Activated CD8-positive, alpha-beta T cell treated with anti-CD3 and anti-CD28 coated beads for 36 hours (primary cell): ENCODE results near the gene CFAP97. TPM values are rescaled to one million over a fixed set of nuclear protein-coding genes. Genes with fewer than 3 reads are reported as not detected.

Source experiments
- ATAC-seq: fragments of 200-7000 bp; cut with Tn5 transposase; one replicate; pipeline ENCODE4 v1.10.0; 2021; ENCODE audit warnings: mild to moderate bottlenecking, moderate library complexity
- CTCF ChIA-PET: fragments of 350-600 bp; sonication (Branson Sonifier 250); formaldehyde crosslinking; loops from one replicate; lab custom pipeline; 2021; ENCODE audit warnings: antibody characterized with exemption; lab: Charles Lee
- POLR2A ChIA-PET: fragments of 350-600 bp; sonication (Branson Sonifier 250); formaldehyde crosslinking; loops from one replicate; lab custom pipeline; 2021; ENCODE audit warnings: antibody characterized with exemption; lab: Charles Lee
- DNase-seq: peaks from one replicate; pipeline ENCODE4 v3.0.0-alpha.2; 2020
- H3K27ac Mint-ChIP-seq: one replicate; pipeline ENCODE4 v1.8.0; 2021; ENCODE audit warnings: mild to moderate bottlenecking, mixed read lengths
- H3K27me3 Mint-ChIP-seq: one replicate; pipeline ENCODE4 v1.8.0; 2021; ENCODE audit warnings: mixed read lengths
- H3K36me3 Mint-ChIP-seq: one replicate; pipeline ENCODE4 v1.8.0; 2021; ENCODE audit warnings: low read depth, mixed read lengths
- H3K4me1 Mint-ChIP-seq: one replicate; pipeline ENCODE4 v1.8.0; 2021; ENCODE audit warnings: low read depth, mixed read lengths
- H3K4me3 Mint-ChIP-seq: one replicate; pipeline ENCODE4 v1.8.0; 2021; ENCODE audit warnings: mild to moderate bottlenecking, moderate library complexity, mixed read lengths
- H3K9me3 Mint-ChIP-seq: one replicate; pipeline ENCODE4 v1.8.0; 2021; ENCODE audit warnings: mixed read lengths
- intact Hi-C: fragments of 100-400 bp; cut with micrococcal nuclease; formaldehyde crosslinking; loops from one replicate; pipeline ENCODE4 v1.10.0; 2022
- total RNA-seq, 2 experiments: library from RNA; stranded (reverse); gene quantifications; one replicate each; pipeline ENCODE4 v1.2.3, GENCODE V29; 2021
- TF ChIP-seq, protein P1 (sequence below): fragments of 200-600 bp; IDR thresholded peaks from one replicate; pipeline ENCODE4 v1.8.0; 2022; ENCODE audit warnings: antibody characterized with exemption, mild to moderate bottlenecking

Gene CFAP97
- total RNA-seq, 2 experiments from 2014 or later: 48.5 to 50.3 TPM

GRCh38 chr4:185232370-185232769, 28.6 kb upstream of the CFAP97 start:
- Mint-ChIP-seq H3K27me3 (no peaks in the 10 kb centered on the region), H3K4me1 (peaks cover 6% of the 10 kb centered on the region), H3K36me3 (peaks cover 5% of the 10 kb centered on the region), H3K4me3 (no peak overlapping the region), H3K27ac (no peak overlapping the region), H3K9me3 (no peaks in the 10 kb centered on the region)
- intact Hi-C loops: no loop called here
- ATAC-seq (no peak), DNase-seq (no peak)
- POLR2A ChIA-PET: no interaction called here
- CTCF ChIA-PET: interaction anchor here (0.5 kb wide), 1 partner anchor 47 kb away, joined by 3 read pairs; no protein-coding TSS in a partner anchor
- TF ChIP-seq, protein P1, sequence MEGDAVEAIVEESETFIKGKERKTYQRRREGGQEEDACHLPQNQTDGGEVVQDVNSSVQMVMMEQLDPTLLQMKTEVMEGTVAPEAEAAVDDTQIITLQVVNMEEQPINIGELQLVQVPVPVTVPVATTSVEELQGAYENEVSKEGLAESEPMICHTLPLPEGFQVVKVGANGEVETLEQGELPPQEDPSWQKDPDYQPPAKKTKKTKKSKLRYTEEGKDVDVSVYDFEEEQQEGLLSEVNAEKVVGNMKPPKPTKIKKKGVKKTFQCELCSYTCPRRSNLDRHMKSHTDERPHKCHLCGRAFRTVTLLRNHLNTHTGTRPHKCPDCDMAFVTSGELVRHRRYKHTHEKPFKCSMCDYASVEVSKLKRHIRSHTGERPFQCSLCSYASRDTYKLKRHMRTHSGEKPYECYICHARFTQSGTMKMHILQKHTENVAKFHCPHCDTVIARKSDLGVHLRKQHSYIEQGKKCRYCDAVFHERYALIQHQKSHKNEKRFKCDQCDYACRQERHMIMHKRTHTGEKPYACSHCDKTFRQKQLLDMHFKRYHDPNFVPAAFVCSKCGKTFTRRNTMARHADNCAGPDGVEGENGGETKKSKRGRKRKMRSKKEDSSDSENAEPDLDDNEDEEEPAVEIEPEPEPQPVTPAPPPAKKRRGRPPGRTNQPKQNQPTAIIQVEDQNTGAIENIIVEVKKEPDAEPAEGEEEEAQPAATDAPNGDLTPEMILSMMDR: no peak

- Mint-ChIP-seq H3K27ac (no peak overlapping the region), H3K4me3 (no peak overlapping the region), H3K9me3 (no peaks in the 10 kb centered on the region), H3K36me3 (no peaks in the 10 kb centered on the region), H3K27me3 (no peaks in the 10 kb centered on the region), H3K4me1 (peaks cover 5% of the 10 kb centered on the region)
- ChIA-PET CTCF (no interaction called here), POLR2A (no interaction called here)
- DNase-seq: no peak
- ATAC-seq: no peak
- TF ChIP-seq, protein P1: no peak
- intact Hi-C loops: no loop called here
These were observed 25.4 kb upstream of the CFAP97 start for GRCh38 chr4:185229021-185229818.

DNA sequence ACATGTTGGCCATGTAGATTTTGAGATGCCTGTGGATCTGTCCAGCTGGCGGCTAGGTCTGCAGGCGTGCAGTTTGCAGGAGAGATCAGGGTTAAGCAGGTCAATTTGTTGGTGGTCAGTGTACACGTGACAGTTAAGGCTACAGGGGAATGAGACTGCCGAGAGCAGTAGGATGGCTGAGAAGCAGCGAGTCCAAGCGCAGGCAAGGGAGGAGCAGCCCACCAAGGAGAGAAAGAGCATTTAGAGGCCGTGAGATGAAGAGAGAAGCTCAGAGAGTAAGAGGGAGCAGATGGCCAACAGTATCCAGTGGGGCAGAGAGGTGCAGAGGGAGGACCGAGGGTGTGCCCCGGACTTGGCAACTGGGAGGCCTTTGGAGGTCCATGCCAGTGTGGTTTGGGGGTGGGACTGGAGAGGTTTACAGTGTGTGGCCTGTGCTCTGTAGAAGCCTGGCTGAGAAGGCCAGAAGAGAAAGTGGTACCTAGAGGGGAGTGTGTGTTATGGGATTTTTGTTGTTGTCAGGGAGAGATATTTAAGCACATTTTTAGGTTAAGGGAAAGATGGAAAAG, 24.0 kb upstream of the CFAP97 start:
- intact Hi-C loops: no loop called here
- no peaks in the 10 kb centered on the region for H3K27me3 Mint-ChIP-seq
- no peaks in the 10 kb centered on the region for H3K9me3 Mint-ChIP-seq
- no peak overlapping the region for H3K27ac Mint-ChIP-seq
- no peak for DNase-seq
- no peak overlapping the region for H3K4me3 Mint-ChIP-seq
- no peak for ATAC-seq
- POLR2A ChIA-PET: no interaction called here
- TF ChIP-seq, protein P1: no peak
- H3K4me1 Mint-ChIP-seq: peaks cover 5% of the 10 kb centered on the region
- no peaks in the 10 kb centered on the region for H3K36me3 Mint-ChIP-seq
- CTCF ChIA-PET: interaction anchor here (1.4 kb wide), 1 partner anchor 14 kb away, joined by 4 read pairs; no protein-coding TSS in a partner anchor

- intact Hi-C loops: no loop called here
These were observed 23.3 kb upstream of the CFAP97 start for GRCh38 chr4:185227131-185227551.

More at GRCh38 chr4:185227131-185227551, 23.3 kb upstream of the CFAP97 start:
- DNase-seq (no peak), ATAC-seq (no peak)
- Mint-ChIP-seq H3K4me1 (no peaks in the 10 kb centered on the region), H3K4me3 (no peak overlapping the region), H3K36me3 (no peaks in the 10 kb centered on the region), H3K27ac (no peak overlapping the region), H3K9me3 (no peaks in the 10 kb centered on the region), H3K27me3 (no peaks in the 10 kb centered on the region)
- TF ChIP-seq, protein P1: no peak
- ChIA-PET POLR2A (no interaction called here), CTCF (interaction anchor here (1.0 to 1.4 kb wide), 2 partner anchors 15 to 75 kb away, joined by 4 read pairs; no protein-coding TSS in a partner anchor)
